ENCODE measurements around the gene GYPC.
"Not testable (repeated sequence)": the region's sequence is repeated elsewhere in the genome, so short reads cannot be mapped to it uniquely, and the experiment has no call there.

GRCh38 chr2:126641294-126641693 lies 14.7 kb upstream of the GYPC start:
- TF ChIP-seq CTCF, POLR2AphosphoS5, POLR2A (IDR thresholded peaks at IDR 0.05): not testable (repeated sequence)

Data from prostate gland (tissue), 2 donors.